Ishikawa (cell line): Measurements from ENCODE around the gene OGFOD2.

Source experiments
- CEBPB ChIP-seq: IDR thresholded peaks from 2 replicates; pipeline ENCODE4 v1.6.1; 2012
- CREB1 ChIP-seq: IDR thresholded peaks from 2 replicates; pipeline ENCODE4 v1.6.1; 2012; ENCODE audit warnings: low read depth
- EGR1 ChIP-seq: IDR thresholded peaks from 2 replicates; pipeline ENCODE4 v1.6.1; 2012
- EP300 ChIP-seq: IDR thresholded peaks from 2 replicates; pipeline ENCODE4 v1.6.1; 2012; ENCODE audit warnings: borderline replicate concordance
- FOXM1 ChIP-seq: IDR thresholded peaks from 2 replicates; pipeline ENCODE4 v1.6.1; 2012; ENCODE audit warnings: low read depth, borderline replicate concordance
- NFIC ChIP-seq: IDR thresholded peaks from 2 replicates; pipeline ENCODE4 v1.6.1; 2012
- RAD21 ChIP-seq: IDR thresholded peaks from 2 replicates; pipeline ENCODE4 v1.6.1; 2012; ENCODE audit warnings: low read depth
- TAF1 ChIP-seq: IDR thresholded peaks from 2 replicates; pipeline ENCODE4 v1.6.1; 2012; ENCODE audit warnings: low read depth, mild to moderate bottlenecking
- TCF12 ChIP-seq: IDR thresholded peaks from 2 replicates; pipeline ENCODE4 v1.6.1; 2012; ENCODE audit warnings: low read depth
- TEAD4 ChIP-seq: IDR thresholded peaks from 2 replicates; pipeline ENCODE4 v1.6.1; 2012
- YY1 ChIP-seq: IDR thresholded peaks from 2 replicates; pipeline ENCODE4 v1.6.1; 2012; ENCODE audit warnings: low read depth
- ZBTB7A ChIP-seq: IDR thresholded peaks from 2 replicates; pipeline ENCODE4 v1.6.1; 2012; ENCODE audit warnings: low read depth
- TF ChIP-seq, protein P1 (sequence below): IDR thresholded peaks from 2 replicates; pipeline ENCODE4 v1.6.1; 2012
- TF ChIP-seq, protein P2 (sequence below): IDR thresholded peaks from 2 replicates; pipeline ENCODE4 v1.6.1; 2012; ENCODE audit warnings: low read depth, mild to moderate bottlenecking
- TF ChIP-seq, protein P3 (sequence below): IDR thresholded peaks from 2 replicates; pipeline ENCODE4 v1.6.1; 2012

The OGFOD2 gene

DNA sequence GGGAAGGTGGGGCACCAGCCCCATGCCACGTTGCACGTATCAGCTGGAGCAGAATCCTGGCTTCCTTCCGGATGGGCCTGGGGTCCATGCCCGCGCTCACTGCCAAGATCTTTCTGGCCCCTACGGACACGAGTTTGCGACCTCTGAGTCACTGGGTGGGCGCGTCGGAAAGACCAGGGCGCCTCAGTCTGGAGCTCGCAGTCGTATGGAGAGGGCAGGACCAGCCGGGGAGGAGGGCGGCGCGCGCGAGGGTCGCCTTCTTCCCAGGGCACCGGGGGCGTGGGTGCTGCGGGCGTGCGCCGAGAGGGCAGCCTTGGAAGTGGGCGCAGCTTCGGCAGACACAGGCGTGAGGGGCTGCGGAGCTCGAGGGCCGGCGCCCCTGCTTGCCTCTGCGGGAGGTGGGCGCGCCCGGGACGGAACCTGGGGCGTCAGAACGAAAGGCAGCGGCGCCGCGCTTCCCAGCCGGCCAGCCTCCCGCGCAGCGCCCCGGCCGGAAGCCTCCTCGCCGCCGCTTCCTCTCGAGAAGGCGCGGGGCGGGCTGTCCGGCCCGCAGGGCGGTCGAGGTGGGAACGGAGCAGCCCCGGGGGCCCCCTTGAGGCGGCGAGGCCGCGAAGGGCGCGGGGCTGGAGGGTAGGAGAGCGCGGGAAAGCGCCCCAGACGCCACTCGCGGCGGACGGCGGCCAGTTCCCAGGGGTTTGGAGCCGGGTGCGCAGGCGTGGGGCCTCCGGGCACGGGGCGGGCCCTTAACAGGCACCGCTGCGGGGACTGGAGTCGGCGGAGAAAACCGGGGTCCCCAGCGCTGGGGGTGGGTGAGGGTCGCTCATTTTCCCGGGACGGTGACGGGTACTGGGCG, 5.4 kb downstream of the OGFOD2 start, which contains the start of gene ARL6IP4:
Gene ARL6IP4 (plus strand): TSS at position 499 of the 853 bp plus-strand sequence. CDS start 459 bp downstream, outside the sequence.
- TF ChIP-seq, protein P1, sequence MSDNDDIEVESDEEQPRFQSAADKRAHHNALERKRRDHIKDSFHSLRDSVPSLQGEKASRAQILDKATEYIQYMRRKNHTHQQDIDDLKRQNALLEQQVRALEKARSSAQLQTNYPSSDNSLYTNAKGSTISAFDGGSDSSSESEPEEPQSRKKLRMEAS, result peak; percentile 52; the same call in 1 of the 2 replicates
- TF ChIP-seq TEAD4 (no peak), ZBTB7A (peak; percentile 85), TCF12 (peak; percentile 57; the same call in 1 of the 2 replicates), EP300 (no peak; the same call in 1 of the 2 replicates), YY1 (0 out of 2 replicates have a peak, but pooled peaks have one; percentile 22), CEBPB (no peak), CREB1 (no peak), FOXM1 (no peak), TAF1 (peak; percentile 75), EGR1 (peak; percentile 21; the same call in 1 of the 2 replicates), RAD21 (peak; percentile 2; the same call in 1 of the 2 replicates), NFIC (no peak)
- TF ChIP-seq, protein P2, sequence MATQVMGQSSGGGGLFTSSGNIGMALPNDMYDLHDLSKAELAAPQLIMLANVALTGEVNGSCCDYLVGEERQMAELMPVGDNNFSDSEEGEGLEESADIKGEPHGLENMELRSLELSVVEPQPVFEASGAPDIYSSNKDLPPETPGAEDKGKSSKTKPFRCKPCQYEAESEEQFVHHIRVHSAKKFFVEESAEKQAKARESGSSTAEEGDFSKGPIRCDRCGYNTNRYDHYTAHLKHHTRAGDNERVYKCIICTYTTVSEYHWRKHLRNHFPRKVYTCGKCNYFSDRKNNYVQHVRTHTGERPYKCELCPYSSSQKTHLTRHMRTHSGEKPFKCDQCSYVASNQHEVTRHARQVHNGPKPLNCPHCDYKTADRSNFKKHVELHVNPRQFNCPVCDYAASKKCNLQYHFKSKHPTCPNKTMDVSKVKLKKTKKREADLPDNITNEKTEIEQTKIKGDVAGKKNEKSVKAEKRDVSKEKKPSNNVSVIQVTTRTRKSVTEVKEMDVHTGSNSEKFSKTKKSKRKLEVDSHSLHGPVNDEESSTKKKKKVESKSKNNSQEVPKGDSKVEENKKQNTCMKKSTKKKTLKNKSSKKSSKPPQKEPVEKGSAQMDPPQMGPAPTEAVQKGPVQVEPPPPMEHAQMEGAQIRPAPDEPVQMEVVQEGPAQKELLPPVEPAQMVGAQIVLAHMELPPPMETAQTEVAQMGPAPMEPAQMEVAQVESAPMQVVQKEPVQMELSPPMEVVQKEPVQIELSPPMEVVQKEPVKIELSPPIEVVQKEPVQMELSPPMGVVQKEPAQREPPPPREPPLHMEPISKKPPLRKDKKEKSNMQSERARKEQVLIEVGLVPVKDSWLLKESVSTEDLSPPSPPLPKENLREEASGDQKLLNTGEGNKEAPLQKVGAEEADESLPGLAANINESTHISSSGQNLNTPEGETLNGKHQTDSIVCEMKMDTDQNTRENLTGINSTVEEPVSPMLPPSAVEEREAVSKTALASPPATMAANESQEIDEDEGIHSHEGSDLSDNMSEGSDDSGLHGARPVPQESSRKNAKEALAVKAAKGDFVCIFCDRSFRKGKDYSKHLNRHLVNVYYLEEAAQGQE, result no peak
- TF ChIP-seq, protein P3, sequence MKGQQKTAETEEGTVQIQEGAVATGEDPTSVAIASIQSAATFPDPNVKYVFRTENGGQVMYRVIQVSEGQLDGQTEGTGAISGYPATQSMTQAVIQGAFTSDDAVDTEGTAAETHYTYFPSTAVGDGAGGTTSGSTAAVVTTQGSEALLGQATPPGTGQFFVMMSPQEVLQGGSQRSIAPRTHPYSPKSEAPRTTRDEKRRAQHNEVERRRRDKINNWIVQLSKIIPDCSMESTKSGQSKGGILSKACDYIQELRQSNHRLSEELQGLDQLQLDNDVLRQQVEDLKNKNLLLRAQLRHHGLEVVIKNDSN, result no peak

DNA sequence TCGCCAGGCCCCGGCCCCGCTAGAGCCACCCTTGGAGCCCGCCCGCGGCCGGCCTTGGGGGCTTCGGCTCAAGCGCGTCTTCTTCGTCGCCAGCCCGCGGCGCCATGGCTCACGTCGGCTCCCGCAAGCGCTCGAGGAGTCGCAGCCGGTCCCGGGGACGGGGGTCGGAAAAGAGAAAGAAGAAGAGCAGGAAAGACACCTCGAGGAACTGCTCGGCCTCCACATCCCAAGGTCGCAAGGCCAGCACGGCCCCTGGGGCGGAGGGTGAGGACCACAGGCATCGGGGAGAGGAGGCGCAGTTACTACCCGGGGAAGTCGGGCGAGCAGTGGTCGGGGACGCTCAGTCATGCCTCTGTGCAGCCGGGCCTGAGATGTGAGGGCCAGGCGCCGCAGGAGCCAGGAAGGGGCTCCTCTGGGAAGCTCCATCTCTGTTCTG, 6.0 kb downstream of the OGFOD2 start:
- TF ChIP-seq NFIC, result no peak
- TF ChIP-seq TCF12, result no peak
- peak; percentile 27; the same call in 1 of the 2 replicates for TF ChIP-seq YY1

DNA sequence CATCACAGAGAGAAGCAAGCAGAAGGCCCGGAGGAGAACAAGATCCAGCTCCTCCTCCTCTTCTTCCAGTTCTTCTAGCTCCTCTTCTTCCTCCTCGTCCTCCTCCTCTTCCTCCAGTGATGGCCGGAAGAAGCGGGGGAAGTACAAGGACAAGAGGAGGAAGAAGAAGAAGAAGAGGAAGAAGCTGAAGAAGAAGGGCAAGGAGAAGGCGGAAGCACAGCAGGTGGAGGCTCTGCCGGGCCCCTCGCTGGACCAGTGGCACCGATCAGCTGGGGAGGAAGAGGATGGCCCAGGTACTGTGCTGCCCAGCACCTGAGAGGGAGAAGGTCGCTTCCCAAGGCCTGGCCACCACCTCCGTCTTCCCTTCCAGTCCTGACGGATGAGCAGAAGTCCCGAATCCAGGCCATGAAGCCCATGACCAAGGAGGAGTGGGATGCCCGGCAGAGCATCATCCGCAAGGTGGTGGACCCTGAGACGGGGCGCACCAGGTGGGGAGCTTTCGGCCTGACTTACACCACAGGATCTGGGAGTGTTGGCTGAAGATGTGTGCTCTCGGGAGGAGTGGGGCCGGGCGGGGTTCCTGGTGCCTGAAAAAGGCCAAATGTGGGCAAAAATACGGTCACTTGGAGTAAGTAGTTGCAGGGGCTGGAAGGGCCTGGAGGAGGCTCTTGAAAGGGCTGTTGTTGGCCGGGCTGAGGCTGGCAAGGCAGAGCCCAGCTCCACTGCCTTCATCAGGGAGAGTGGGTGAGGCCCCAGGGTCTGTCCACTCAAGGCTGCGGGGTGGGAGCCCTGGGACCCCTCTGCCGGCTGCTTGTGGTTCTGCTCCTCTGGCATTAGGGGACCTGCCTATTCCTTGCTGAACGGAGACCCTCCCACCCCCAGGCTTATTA, 6.8 kb downstream of the OGFOD2 start:
- no peak for TF ChIP-seq TCF12
- TF ChIP-seq NFIC, result no peak
- TF ChIP-seq, protein P2, result no peak
- TF ChIP-seq RAD21, result no peak
- TF ChIP-seq CREB1, result no peak

DNA sequence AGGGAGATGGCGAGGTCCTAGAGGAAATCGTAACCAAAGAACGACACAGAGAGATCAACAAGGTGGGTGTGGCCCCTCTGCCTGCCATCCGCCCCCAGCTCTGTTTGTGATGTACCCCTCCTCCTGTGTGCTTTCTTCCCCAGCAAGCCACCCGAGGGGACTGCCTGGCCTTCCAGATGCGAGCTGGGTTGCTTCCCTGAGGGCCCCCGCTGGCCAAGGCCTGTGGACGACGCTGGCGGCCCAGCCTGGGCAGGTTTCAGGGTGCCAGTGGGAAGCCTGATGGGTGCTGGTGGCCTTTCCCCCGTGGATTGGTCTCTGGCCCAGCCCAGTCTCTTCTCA, 7.4 kb downstream of the OGFOD2 start:
- no peak for TF ChIP-seq YY1
- no peak for TF ChIP-seq ZBTB7A
- no peak for TF ChIP-seq NFIC
- no peak for TF ChIP-seq EGR1
- no peak for TF ChIP-seq EP300
- TF ChIP-seq, protein P1, result no peak
- TF ChIP-seq, protein P3, result no peak
- no peak for TF ChIP-seq TCF12
- TF ChIP-seq TEAD4, result no peak
